GM12892 (cell line): ENCODE results near the gene ANK2.

Experiments used
- POLR2A ChIP-seq: IDR thresholded peaks from 2 replicates; pipeline ENCODE4 v1.6.1; 2011; ENCODE audit warnings: low read depth, low read length, control low read depth
- POLR2AphosphoS5 ChIP-seq: IDR thresholded peaks from 2 replicates; pipeline ENCODE4 v1.6.1; 2011; ENCODE audit warnings: low read depth, low read length, control low read depth

DNA sequence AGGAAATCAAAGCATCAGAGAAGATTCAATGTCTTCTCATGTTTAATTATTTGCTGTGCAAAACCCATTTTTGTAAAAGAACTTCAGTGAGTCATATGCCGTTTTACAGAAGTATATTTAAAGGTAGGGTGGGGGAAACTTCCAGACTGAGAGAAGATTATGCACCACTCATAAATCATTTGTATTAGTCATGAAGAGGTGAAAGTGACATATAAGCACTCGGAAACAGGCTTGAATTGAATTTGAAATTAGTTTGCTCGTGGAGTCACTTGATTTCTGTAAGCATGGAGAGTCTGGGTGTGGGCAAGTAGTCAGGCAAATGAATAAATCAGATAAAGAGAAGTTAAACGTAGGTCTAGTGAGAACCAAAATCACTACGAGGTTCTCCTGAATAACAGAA is 335.1 kb downstream of the ANK2 start:
- no peak for TF ChIP-seq POLR2A
- no peak for TF ChIP-seq POLR2AphosphoS5
